ENCODE results near the gene LARP4B.

The LARP4B gene

GRCh38 chr10:811379-812175, 119.9 kb downstream of the LARP4B start:
- no peak for DNase-seq (ENCODE audit: extremely low read depth in 1 of 2, low read depth in 1 of 2)

- DNase-seq (ENCODE audit: extremely low read depth in 1 of 2, low read depth in 1 of 2): no peak
These were observed 121.1 kb downstream of the LARP4B start for GRCh38 chr10:810351-810846.

- DNase-seq (ENCODE audit: extremely low read depth in 1 of 2, low read depth in 1 of 2): no peak
These were observed 121.7 kb downstream of the LARP4B start for GRCh38 chr10:809671-810350.

- DNase-seq (ENCODE audit: extremely low read depth in 1 of 2, low read depth in 1 of 2): no peak
These were observed 123.5 kb downstream of the LARP4B start for GRCh38 chr10:807958-808353.

GRCh38 chr10:807163-807957, 124.1 kb downstream of the LARP4B start:
- DNase-seq (ENCODE audit: extremely low read depth in 1 of 2, low read depth in 1 of 2): no peak

GRCh38 chr10:806451-807162, 124.9 kb downstream of the LARP4B start:
- DNase-seq (ENCODE audit: extremely low read depth in 1 of 2, low read depth in 1 of 2): no peak

GRCh38 chr10:805620-806305, 125.7 kb downstream of the LARP4B start:
- no peak for DNase-seq (ENCODE audit: extremely low read depth in 1 of 2, low read depth in 1 of 2)

GRCh38 chr10:804787-805619, 126.5 kb downstream of the LARP4B start:
- DNase-seq (ENCODE audit: extremely low read depth in 1 of 2, low read depth in 1 of 2): no peak

GRCh38 chr10:804191-804781, 127.2 kb downstream of the LARP4B start:
- DNase-seq (ENCODE audit: extremely low read depth in 1 of 2, low read depth in 1 of 2): no peak

GRCh38 chr10:803041-803741, 128.3 kb downstream of the LARP4B start:
- DNase-seq (ENCODE audit: extremely low read depth in 1 of 2, low read depth in 1 of 2): no peak

GRCh38 chr10:802506-802905, 129.0 kb downstream of the LARP4B start:
- no peak for DNase-seq (ENCODE audit: extremely low read depth in 1 of 2, low read depth in 1 of 2)

- no peak for DNase-seq (ENCODE audit: extremely low read depth in 1 of 2, low read depth in 1 of 2)
These were observed 134.3 kb downstream of the LARP4B start for GRCh38 chr10:797179-797578.

- no peak for DNase-seq (ENCODE audit: extremely low read depth in 1 of 2, low read depth in 1 of 2)
These were observed 135.3 kb downstream of the LARP4B start for GRCh38 chr10:796233-796632.

GRCh38 chr10:794382-794956, 137.0 kb downstream of the LARP4B start:
- no peak for DNase-seq (ENCODE audit: extremely low read depth in 1 of 2, low read depth in 1 of 2)

- DNase-seq (ENCODE audit: extremely low read depth in 1 of 2, low read depth in 1 of 2): no peak
These were observed 138.8 kb downstream of the LARP4B start for GRCh38 chr10:792792-793100.

GRCh38 chr10:792083-792791, 139.3 kb downstream of the LARP4B start:
- DNase-seq (ENCODE audit: extremely low read depth in 1 of 2, low read depth in 1 of 2): no peak

- DNase-seq (ENCODE audit: extremely low read depth in 1 of 2, low read depth in 1 of 2): no peak
These were observed 139.9 kb downstream of the LARP4B start for GRCh38 chr10:791639-792038.

Measured in activated CD8-positive, alpha-beta memory T cell treated with anti-CD3 and anti-CD28 coated beads for 1 hour (primary cell).